PC-3 (cell line): ENCODE measurements around the gene YAE1.

ENCODE experiments used
- EZH2 ChIP-seq: fragments of 300-600 bp; sonication (generic); IDR thresholded peaks from one replicate; pipeline ENCODE4 v1.6.1; 2017; ENCODE audit warnings: antibody characterized with exemption, mild to moderate bottlenecking, low read length; ENCODE audit not compliant: unreplicated experiment
- EZH2phosphoT487 ChIP-seq: fragments of 300-600 bp; sonication (generic); IDR thresholded peaks from 2 replicates; pipeline ENCODE4 v1.6.1; 2018; ENCODE audit warnings: mild to moderate bottlenecking, antibody characterized with exemption, low read length, borderline replicate concordance
- TF ChIP-seq, protein P1 (sequence below): fragments of 300-600 bp; sonication (generic); conservative IDR thresholded peaks from 2 replicates; pipeline ENCODE4 v1.5.1; 2017; ENCODE audit warnings: antibody characterized with exemption, low read depth, mild to moderate bottlenecking, low read length

- TF ChIP-seq, protein P1, sequence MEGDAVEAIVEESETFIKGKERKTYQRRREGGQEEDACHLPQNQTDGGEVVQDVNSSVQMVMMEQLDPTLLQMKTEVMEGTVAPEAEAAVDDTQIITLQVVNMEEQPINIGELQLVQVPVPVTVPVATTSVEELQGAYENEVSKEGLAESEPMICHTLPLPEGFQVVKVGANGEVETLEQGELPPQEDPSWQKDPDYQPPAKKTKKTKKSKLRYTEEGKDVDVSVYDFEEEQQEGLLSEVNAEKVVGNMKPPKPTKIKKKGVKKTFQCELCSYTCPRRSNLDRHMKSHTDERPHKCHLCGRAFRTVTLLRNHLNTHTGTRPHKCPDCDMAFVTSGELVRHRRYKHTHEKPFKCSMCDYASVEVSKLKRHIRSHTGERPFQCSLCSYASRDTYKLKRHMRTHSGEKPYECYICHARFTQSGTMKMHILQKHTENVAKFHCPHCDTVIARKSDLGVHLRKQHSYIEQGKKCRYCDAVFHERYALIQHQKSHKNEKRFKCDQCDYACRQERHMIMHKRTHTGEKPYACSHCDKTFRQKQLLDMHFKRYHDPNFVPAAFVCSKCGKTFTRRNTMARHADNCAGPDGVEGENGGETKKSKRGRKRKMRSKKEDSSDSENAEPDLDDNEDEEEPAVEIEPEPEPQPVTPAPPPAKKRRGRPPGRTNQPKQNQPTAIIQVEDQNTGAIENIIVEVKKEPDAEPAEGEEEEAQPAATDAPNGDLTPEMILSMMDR, result no peak
- TF ChIP-seq EZH2 (no peak), EZH2phosphoT487 (no peak)
Observed at GRCh38 chr7:39589323-39590111, 23.3 kb downstream of the YAE1 start.
